Duodenal mucosa (tissue), 2 donors: ENCODE results near the gene UQCRC2.
"Not testable (repeated sequence)": the region's sequence is repeated elsewhere in the genome, so short reads cannot be mapped to it uniquely, and the experiment has no call there.

Source experiments
- H3K27ac ChIP-seq: one replicate; pipeline ENCODE4 v1.7.0; 2013; ENCODE audit warnings: low read depth, low read length
- H3K27me3 ChIP-seq, 2 donors: one replicate each; pipeline ENCODE4 v1.7.0; 2013; ENCODE audit warnings: low read length in 2 of 2, control low read depth in 1 of 2; ENCODE audit not compliant: insufficient read depth in 2 of 2, control insufficient read depth in 1 of 2
- H3K36me3 ChIP-seq, 2 donors: one replicate each; pipeline ENCODE4 v1.7.0; 2013; ENCODE audit warnings: low read length in 2 of 2, control low read depth in 1 of 2; ENCODE audit not compliant: insufficient read depth in 2 of 2, control insufficient read depth in 1 of 2
- H3K4me1 ChIP-seq, 2 donors: one replicate each; pipeline ENCODE4 v1.7.0; 2013; ENCODE audit warnings: low read length in 2 of 2, control low read depth in 1 of 2; ENCODE audit not compliant: insufficient read depth in 2 of 2, control insufficient read depth in 1 of 2
- H3K4me3 ChIP-seq, 2 donors: one replicate each; pipeline ENCODE4 v1.7.0; 2013; ENCODE audit warnings: low read length in 2 of 2, low read depth in 1 of 2
- H3K9ac ChIP-seq, 2 donors: one replicate each; pipeline ENCODE4 v1.7.0; 2013; ENCODE audit warnings: low read length in 2 of 2, low read depth in 1 of 2
- H3K9me3 ChIP-seq, 2 donors: one replicate each; pipeline ENCODE4 v1.7.0; 2013; ENCODE audit warnings: low read length in 2 of 2, control low read depth in 1 of 2; ENCODE audit not compliant: control insufficient read depth in 1 of 2

UQCRC2 gene

GRCh38 chr16:22024785-22025184, 71.6 kb downstream of the UQCRC2 start:
- not testable (repeated sequence) for H3K27me3 ChIP-seq, H3K27ac ChIP-seq, H3K9ac ChIP-seq, H3K36me3 ChIP-seq, H3K9me3 ChIP-seq, H3K4me3 ChIP-seq
- H3K4me1 ChIP-seq: peaks cover 0 to 30% of the 10 kb centered on the region in 2 donors

- Histone ChIP-seq H3K27ac (no peak overlapping the region), H3K4me3 (no peak overlapping the region), H3K27me3 (no peaks in the 10 kb centered on the region), H3K9ac (no peak overlapping the region), H3K36me3 (no peaks in the 10 kb centered on the region), H3K9me3 (no peaks in the 10 kb centered on the region), H3K4me1 (peaks cover 7 to 36% of the 10 kb centered on the region in 2 donors)
Measured at GRCh38 chr16:22027633-22028032, 74.5 kb downstream of the UQCRC2 start.

GRCh38 chr16:22029632-22030031, 76.5 kb downstream of the UQCRC2 start:
- Histone ChIP-seq H3K9ac (no peak overlapping the region), H3K9me3 (no peaks in the 10 kb centered on the region), H3K27ac (no peak overlapping the region), H3K36me3 (no peaks in the 10 kb centered on the region), H3K4me3 (no peak overlapping the region), H3K4me1 (peaks cover 7 to 32% of the 10 kb centered on the region in 2 donors), H3K27me3 (no peaks in the 10 kb centered on the region)

DNA sequence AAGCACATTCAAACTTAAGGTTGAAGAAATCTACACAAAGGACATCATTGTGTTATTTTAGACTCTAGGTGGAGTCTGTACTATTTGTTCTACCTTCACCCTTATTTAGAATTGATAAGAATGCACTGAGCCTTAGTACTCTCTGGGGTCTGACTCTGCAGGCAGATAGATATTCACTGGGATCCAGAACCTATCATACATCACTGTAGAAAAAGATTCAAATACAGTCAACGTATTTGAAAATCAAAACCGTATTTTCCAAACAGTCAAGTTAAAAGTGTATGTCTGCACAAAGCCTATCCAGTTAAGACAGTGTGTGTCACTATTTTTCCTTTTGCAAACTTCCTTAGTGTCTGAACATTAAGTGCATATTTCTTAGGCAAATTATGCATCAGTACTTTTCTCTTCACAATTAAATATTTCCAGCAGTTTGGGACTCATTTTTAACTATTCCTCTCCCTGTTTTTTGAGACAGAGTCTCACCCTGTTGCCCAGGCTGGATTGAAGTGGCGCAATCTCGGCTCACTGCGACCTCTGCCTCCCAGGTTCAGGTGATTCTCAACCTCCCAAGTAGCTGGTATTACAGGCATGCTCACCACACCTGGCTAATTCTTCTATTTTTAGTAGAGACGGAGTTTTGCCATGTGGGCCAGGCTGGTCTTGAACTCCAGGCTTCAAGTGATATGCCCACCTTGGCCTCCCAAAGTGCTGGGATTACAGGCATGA, 77.1 kb downstream of the UQCRC2 start:
- no peak overlapping the region for H3K9ac ChIP-seq
- H3K27ac ChIP-seq: no peak overlapping the region
- H3K4me3 ChIP-seq: no peak overlapping the region
- no peaks in the 10 kb centered on the region for H3K9me3 ChIP-seq
- no peaks in the 10 kb centered on the region for H3K36me3 ChIP-seq
- no peaks in the 10 kb centered on the region for H3K27me3 ChIP-seq
- peaks cover 7 to 32% of the 10 kb centered on the region in 2 donors for H3K4me1 ChIP-seq

- Histone ChIP-seq H3K4me3 (no peak overlapping the region), H3K27me3 (no peaks in the 10 kb centered on the region), H3K9me3 (no peaks in the 10 kb centered on the region), H3K4me1 (peaks cover 7 to 23% of the 10 kb centered on the region in 2 donors), H3K27ac (no peak overlapping the region), H3K36me3 (no peaks in the 10 kb centered on the region), H3K9ac (no peak overlapping the region)
Measured at GRCh38 chr16:22031483-22032083, 78.4 kb downstream of the UQCRC2 start.
